GM12874 (cell line): ENCODE data around the gene HSD17B2.

Source experiments
- CTCF ChIP-seq: IDR thresholded peaks from 2 replicates; pipeline ENCODE4 v1.5.1; 2011; ENCODE audit warnings: low read depth, mild to moderate bottlenecking, control low read depth, low read length, moderate library complexity; ENCODE audit not compliant: insufficient read depth

Gene HSD17B2

GRCh38 chr16:82135844-82136243, 100.8 kb downstream of the HSD17B2 start:
- no peak for TF ChIP-seq CTCF

GRCh38 chr16:82136956-82137821, 102.1 kb downstream of the HSD17B2 start:
- TF ChIP-seq CTCF, result no peak

GRCh38 chr16:82137822-82138167, 102.7 kb downstream of the HSD17B2 start:
- no peak for TF ChIP-seq CTCF

- TF ChIP-seq CTCF, result no peak
Measured at GRCh38 chr16:82138478-82139285, 103.6 kb downstream of the HSD17B2 start.

- no peak for TF ChIP-seq CTCF
Measured at GRCh38 chr16:82146556-82146955, 111.5 kb downstream of the HSD17B2 start.

- TF ChIP-seq CTCF, result no peak
Measured at GRCh38 chr16:82146957-82147356, 111.9 kb downstream of the HSD17B2 start.

- TF ChIP-seq CTCF, result no peak
Measured at GRCh38 chr16:82147546-82147945, 112.5 kb downstream of the HSD17B2 start.
